NOMO-1 treated with dmso at 0.1 percent for 144 hours (cell line): ENCODE results near the gene CLBA1.
"Not testable (repeated sequence)": the region's sequence is repeated elsewhere in the genome, so short reads cannot be mapped to it uniquely, and the experiment has no call there.

Experiments used
- DNase-seq: peaks from one replicate; lab custom pipeline; 2025; ENCODE audit not compliant: unreplicated experiment; lab: John Stamatoyannopoulos, UW

The CLBA1 gene

DNA sequence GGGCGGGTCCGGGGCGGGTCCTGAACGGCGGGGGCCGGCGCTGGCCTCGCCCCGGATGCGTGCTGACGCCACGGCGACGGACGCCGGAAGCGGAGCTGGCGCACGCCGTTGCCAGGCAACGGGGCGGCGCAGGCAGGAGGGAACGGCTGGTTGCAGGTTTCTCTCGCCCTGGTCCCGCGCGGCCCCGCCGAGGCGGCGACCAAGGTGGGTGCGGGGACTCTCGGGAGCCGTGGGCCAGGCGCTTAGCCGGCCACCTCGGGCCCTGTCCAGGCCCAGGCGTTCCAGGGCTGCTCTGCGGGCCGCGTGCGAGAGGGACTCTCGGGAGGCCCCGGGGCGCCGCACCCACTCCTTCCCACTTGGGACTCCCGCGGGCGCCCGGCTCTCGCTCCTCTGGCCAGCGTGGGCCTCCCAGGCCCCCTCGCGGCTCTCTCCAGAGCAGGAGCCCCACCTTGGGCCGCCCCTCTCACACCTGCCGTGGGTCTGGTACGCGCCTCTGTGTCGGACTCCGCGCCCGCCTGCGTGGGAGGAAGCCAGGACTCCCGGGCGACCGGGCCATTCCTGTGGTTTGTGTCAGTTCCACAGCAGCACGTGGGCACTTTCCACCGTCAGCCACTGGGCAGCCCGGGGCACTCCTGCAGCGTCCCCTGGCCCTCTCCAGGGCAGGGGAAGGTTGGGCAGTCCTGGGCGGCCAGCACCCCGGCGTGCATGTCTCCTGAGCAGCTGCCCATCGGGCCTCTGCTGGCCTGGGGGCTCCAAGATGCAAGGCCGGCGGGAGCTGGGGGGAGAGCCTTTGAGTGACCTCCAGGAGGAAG is at the start of gene CLBA1:
TSS of gene CLBA1 (plus strand) at position 114 of the 812 bp plus-strand sequence. CDS start at position 758, 644 bp downstream.
- peak; percentile 65 for DNase-seq

DNA sequence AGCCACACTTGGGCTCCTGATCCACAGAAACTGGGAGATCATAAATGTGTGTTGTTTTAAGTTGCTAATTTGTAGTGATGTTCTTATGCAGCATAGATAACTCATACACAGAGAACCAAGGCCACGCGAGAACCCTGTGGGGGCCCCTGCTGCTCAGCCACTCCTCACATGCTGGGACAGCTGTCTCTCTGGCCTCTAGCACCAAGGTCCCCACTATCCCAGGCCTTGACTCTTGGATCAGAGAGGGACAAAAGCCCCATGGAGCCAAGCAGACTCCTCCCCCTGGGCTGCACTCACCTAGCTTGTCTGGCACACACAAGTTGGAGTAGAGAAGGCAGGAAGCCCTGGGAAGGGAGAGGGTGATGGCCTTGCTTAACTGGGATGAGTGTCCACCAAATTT is 49.6 kb upstream of the CLBA1 start:
- DNase-seq: no peak

DNA sequence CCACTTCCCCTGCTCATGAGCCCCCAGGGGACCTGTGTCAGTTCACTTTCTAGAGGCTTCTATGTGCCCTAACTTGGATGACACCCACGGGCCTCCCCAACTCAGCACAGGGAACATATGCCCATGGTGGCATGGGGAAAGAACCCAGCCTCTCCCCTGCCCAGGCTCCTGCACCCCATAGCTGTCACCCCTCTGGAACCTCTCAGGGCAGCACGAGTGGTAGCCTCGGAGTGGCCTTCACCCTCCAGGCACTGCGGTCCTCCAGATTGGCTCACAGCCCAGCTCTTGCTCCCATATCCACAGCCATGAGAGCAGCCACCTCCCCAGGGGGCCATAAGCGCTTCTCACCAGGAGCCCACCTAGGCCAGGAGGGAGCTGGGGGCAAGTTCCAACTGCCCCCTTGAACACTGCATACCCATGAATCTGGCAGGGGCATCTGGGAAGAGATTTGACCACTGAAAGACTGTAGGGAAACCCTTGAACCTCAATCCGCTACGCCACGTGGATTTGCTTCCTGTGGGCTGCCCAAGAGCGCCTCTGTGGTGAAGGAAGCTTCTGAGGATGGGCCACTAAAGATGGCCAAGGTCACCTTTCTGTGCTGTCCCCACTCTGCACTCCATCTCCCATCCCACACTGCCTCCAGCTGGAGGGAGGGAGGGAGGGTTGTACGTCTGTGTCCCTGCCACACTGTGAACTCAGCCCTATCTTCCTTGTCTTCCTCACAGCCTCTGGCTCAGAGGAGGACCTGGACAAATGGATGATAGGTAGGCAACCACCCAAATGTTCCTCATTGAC is 49.0 kb upstream of the CLBA1 start:
- DNase-seq: no peak

DNA sequence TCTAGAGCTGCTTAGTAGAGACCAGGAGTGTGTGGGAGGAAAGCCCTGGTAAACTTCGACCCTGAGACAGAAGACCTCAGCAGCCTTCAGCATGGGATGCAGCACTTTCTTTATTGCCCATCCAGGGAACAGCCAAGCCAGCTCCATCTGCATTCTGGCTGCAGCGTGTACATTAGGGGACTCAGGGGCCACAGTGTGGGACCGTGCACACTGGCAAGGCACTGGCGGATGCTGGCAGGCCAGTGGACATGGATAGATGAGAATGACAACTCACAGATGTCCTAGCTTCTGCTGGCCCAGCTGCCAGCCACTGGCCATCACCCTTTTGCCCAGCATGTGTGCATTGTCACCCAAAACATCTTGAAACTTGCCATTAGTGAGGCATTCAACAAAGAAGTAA is 48.4 kb upstream of the CLBA1 start:
- DNase-seq: no peak

DNA sequence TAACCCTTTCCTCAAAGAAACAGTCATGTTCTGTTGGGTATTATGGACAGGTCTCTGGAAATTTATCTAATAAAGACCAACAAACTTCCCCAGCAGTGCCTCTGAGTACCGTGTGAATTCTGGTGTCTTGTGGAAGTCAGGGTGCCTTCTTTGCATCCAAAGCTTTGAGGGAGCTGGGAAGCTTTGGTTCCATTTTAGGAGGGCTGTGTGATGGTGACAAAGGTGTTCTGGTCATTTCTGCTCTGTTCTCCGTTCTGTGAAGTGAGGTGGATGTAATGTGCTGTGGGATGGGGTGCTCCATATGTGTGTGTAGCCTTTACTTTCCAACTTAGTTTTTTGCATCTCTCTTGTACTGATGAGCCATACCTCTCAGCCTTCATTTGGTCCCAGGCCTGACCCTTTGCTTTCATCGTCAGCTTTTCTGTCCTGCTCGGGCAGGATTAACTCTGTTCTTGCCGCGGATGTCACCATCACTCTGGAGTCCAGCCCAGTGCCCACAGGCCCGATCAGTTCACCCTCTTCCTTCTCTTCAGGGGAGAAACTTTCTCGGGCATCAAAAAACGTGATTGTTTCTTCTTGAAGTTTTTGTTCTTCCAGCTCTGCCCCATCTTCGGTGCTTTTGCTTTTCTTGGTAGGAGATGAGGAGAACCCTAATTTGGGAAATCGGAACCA is 47.8 kb upstream of the CLBA1 start:
- DNase-seq: no peak

DNA sequence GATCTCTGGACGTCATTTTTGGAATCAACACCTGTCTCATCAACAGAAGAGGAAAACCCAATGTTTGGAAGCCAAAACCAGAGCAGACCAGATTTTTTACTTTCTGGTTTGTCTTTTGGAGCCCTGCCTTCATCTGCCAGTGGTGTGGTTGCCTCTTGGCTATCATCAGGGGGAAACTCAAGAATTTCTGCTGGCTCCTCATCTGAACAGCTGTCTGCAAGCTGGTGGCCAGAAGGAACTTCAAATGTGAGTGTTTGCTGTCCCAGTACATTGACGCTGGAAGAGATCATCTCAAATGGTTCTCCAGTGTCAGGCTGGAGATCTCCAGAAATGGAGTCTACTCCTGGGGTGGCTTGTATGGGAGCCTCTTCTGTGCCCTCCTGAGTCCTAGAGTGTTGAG is 47.2 kb upstream of the CLBA1 start:
- DNase-seq: no peak

DNA sequence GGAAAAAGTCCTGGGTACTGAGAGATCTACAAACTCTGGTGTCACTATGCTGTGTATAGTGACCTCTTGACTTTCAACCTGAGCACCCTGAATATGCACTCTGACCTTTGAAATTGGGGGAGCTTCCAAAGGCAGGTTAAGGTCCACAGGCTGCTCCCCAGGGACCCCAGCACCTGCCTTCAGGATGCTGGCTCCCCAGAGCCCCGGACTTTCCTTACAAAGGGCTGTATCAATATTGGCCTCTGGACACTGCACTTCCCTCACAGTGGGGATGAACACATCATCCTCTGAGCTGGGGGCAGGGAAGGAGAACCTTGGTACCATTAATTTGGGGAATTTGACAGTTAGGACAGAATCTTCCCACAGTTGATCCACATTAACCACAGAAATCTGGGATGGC is 46.6 kb upstream of the CLBA1 start:
- DNase-seq: no peak

DNA sequence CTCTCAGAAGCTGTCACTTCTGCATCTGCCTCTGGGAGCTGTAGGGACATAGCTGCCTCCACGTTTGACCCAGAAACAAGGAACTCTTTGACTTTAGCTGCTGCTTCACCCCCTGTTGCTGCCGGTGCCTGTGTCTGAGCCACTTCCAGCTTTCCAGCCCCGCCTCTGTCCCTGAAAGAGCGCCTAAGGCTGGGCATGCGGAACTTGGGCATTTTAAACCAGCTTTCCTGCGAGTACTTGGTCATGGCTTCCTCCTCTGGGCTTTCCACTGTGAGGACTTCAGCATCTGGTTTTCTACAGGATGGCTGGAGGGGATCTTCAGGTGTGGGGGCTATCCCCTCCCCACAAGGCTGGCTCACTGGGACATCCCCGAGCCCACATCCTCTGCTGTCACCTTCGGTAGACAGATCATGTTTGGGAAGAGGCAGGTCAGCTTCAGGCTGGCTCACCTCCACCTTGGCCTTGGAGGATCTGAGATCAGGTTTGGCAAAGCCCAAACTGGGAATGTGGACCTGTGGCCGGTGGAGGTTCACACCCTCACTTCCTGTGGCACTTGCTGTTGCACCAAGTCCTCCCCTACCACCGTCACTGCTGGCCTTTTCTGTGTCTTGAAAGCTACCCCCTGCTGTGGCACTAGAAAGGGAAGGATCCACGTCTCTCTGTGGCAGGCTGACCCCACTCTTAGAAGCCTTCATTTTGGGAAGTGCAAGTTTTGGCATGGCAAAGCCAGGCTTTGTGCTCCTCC is 45.8 kb upstream of the CLBA1 start:
- no peak for DNase-seq

DNA sequence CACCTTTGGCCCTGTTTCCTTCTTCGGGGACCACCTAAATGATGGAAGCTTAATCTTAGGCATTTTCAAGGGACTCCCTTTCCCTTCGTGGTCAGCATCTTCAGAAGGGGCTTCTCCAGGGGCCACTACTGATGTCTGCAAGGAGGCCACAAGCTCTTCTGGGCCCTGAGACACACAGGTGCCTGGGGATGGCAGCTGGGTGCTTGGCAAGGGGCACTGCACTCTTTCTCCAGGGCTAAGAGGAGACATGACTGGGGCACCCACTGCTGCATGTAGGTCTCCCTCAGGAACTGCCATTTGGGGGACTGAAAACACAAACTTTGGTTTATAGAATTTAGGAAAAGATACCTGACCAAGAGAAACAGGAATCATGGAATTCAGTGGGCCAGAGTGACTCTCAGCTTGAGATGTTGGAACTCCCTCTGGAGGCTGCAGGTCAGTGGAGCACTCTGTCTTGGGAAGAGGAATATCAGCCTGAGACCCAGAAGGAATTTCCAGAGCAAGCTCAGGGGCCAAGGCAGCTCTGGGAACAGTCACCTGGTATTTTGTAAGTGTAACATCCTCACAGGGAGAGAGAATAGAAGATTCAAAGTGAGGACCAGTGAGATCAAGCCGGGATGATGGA is 45.0 kb upstream of the CLBA1 start:
- DNase-seq: no peak

DNA sequence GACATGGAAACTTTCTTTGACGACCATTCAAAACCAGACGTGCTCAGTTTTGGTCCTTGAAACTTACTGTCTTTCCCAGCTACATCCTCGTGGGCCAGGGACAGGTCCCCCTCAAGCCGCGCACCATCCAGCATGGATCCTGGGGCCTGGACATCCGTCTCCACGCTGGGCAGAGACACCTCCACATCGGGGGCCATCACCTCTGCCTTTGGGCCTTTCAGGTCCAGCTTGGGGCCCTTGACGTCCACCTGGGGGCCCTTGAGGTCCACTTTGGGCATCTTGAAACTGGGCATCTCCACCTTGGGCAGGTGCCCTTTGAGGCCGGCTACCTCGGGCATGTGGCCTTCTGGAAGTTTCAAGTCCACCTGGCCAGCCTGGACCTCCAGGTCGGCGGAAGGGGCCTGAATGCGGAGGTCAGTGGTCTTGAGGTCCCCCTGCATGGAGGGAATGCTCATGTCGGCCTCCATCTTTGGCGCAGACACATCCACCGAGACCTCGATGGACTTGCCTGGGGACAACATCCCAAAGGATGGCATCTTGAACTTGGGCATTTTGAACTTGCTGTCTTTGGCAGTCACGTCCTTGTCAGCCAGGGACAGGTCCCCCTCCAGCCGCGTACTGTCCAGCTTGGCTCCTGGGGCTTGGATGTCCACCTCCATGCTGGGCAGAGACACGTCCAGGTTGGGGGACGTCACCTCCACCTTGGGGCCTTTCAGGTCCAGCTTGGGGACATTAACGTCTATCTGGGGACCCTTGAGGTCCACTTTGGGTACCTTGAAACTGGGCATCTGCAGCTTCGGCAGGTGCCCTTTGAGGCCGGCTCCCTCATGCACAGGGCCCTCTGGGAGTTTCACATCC is 43.9 kb upstream of the CLBA1 start:
- DNase-seq: no peak

DNA sequence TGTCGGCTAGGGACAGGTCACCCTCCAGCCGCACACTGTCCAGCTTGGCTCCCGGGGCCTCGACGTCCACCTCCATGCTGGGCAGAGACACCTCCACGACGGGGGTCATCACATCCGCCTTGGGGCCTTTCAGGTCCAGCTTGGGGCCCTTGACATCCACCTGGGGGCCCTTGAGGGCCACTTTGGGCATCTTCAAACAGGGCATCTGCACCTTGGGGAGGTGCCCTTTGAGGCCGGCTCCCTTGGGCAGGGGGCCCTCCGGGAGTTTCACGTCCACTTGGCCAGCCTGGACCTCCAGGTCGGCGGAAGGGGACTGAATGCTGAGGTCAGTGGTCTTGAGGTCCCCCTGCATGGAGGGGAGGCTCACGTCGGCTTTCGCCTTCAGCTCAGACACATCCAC is 43.0 kb upstream of the CLBA1 start:
- DNase-seq: no peak

DNA sequence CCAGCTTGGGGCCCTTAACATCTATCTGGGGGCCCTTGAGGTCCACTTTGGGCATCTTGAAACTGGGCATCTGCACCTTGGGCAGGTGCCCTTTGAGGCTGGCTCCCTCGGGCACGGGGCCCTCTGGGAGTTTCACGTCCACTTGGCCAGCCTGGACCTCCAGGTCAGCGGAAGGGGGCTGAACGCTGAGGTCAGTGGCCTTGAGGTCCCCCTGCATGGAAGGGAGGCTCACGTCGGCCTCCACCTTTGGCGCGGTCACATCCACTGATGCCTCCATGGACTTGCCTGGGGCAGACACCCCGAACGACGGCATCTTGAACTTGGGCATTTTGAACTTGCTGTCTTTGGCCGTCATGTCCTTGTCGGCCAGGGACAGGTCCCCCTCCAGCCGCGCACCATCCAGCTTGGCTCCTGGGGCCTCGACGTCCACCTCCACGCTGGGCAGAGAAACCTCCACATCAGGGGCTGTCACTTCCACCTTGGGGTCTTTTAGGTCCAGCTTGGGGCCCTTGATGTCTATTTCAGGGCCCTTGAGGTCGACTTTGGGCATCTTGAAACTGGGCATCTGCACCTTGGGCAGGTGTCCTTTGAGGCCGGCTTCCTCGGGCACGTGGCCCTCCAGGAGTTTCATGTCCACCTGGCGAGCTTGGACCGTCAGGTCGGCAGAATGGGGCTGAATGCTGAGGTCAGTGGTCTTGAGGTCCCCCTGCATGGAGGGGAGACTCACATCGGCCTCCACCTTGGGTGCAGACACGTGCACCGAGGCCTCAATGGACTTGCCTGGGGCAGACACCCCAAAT is 42.2 kb upstream of the CLBA1 start:
- not testable (repeated sequence) for DNase-seq

DNA sequence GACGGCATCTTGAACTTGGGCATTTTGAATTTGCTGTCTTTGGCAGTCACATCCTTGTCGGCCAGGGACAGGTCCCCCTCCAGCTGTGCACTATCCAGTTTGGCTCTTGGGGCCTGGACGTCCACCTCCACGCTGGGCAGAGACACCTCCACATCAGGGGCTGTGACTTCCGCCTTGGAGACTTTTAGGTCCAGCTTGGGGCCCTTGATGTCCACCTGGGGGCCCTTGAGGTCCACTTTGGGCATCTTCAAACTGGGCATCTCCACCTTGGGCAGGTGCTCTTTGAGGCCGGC is 41.6 kb upstream of the CLBA1 start:
- not testable (repeated sequence) for DNase-seq

DNA sequence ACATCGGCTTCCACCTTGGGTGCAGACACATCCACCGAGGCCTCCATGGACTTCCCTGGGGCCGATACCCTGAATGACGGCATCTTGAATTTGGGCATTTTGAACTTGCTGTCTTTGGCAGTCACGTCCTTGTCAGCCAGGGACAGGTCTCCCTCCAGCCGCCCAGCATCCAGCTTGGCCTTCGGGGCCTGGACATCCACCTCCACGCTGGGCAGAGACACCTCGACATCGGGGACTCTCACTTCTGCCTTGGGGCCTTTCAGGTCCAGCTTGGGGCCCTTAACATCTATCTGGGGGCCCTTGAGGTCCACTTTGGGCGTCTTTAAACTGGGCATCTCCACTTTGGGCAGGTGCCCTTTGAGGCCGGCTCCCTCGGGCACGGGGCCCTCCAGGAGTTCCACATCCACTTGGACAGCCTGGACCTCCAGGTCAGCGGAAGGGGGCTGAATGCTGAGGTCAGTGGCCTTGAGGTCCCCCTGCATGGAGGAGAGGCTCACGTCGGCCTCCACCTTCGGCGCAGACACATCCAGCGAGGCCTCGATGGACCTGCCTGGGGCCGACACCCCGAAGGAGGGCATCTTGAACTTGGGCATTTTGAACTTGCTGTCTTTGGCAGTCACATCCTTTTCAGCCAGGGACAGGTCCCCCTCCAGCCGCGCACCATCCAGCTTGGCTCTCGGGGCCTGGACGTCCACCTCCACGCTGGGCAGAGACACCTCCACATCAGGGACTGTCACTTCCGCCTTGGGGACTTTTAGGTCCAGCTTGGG is 41.0 kb upstream of the CLBA1 start:
- not testable (repeated sequence) for DNase-seq

DNA sequence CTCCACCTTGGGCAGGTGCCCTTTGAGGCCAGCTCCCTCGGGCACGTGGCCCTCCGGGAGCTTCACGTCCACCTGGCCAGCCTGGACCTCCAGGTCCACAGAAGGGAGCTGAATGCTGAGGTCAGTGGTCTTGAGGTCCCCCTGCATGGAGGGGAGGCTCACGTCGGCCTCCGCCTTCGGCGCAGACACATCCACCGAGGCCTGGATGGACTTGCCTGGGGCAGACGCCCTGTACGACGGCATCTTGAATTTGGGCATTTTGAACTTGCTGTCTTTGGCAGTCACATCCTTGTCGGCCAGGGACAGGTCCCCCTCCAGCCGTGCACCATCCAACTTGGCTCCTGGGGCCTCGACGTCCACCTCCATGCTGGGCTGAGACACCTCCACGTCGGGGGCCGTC is 40.3 kb upstream of the CLBA1 start:
- not testable (repeated sequence) for DNase-seq

DNA sequence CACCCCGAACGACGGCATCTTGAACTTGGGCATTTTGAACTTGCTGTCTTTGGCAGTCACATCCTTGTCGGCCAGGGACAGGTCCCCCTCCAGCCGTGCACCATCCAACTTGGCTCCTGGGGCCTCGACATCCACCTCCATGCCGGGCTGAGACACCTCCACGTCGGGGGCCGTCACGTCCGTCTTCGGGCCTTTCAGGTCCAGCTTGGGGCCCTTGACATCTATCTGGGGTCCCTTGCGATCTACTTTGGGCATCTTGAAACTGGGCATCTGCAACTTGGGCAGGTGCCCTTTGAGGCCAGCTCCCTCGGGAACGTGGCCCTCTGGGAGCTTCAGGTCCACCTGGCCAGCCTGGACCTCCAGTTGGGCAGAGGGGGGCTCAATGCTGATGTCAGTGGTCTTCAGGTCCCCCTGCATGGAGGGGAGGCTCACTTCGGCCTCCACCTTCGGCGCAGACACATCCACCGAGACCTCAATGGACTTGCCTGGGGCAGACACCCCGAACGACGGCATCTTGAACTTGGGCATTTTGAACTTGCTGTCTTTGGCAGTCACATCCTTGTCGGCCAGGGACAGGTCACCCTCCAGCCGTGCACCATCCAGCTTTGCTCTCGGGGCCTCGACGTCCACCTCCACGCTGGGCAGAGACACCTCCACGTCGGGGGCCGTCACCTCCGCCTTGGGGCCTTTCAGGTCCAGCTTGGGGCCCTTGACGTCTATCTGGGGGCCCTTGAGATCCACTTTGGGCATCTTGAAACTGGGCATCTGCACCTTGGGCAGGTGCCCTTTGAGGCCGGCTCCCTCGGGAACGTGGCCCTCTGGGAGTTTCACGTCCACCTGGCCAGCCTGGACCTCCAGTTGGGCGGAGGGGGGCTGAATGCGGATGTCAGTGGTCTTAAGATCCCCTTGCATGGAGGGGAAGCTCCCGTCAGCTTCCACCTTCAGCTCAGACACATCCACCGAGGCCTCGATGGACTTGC is 39.3 kb upstream of the CLBA1 start:
- DNase-seq: not testable (repeated sequence)

DNA sequence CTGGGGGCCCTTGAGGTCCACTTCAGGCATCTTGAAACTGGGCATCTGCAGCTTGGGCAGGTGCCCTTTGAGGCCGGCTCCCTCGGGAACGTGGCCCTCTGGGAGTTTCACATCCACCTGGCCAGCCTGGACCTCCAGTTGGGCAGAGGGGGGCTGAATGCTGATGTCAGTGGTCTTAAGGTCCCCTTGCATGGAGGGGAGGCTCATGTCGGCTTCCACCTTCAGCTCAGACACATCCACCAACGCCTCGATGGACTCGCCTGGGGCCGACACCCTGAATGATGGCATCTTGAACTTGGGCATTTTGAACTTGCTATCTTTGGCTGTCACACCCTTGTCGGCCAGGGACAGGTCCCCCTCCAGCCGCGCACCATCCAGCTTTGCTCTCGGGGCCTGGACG is 38.4 kb upstream of the CLBA1 start:
- DNase-seq: not testable (repeated sequence)
